IPS-NIHi11 (cell line): ENCODE results near the gene ZNF507.

Source experiments
- DNase-seq: peaks from one replicate; pipeline ENCODE4 v3.0.0; 2012; ENCODE audit warnings: mixed read lengths, low spot score

ZNF507 gene

GRCh38 chr19:32345261-32346207 lies at the start of gene ZNF507:
Gene ZNF507, plus strand, starts transcription at chr19:32345610. Its CDS starts 7,221 bp downstream, at chr19:32352831.
- DNase-seq = peak; percentile 99

DNA sequence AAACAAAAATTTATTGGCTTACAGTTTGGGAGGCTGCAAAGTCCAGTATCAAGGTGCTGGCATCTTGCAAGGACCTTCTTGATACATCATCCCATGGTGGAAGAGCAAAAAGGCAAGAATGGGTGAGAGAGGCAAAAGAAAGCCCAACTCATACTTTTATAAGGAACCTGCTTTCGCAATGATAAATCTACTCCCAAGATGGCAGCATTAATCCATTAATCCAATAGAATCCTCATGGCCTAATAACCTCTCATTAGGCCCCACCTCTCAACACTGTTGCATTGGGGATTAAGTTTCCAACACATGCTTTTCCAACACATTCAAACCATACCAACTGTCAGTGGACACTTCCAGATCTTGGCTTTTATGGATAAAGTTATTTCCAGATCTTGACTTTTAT lies 48.7 kb upstream of the ZNF507 start:
- DNase-seq = no peak

GRCh38 chr19:32302778-32303177 lies 42.6 kb upstream of the ZNF507 start:
- no peak for DNase-seq

DNA sequence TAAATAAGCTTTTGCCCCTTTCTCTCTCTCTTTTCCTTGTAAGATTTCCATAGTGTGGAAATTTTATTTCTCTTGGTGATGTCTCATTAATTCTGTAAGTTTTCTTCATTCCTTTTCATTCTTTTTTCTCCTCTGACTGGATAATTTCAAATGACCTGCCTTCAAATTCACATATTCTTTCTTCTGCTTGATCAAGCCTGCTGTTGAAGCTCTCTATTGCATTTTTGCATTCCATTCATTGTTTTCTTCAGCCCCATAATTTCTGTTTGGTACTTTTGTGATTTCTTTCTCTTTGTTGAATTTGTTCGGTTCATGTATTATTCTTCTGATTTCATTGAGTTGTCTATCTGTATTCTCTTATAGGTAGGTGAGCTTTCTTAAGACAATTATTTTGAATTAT lies 42.2 kb upstream of the ZNF507 start:
- no peak for DNase-seq

- no peak for DNase-seq
Measured at GRCh38 chr19:32307591-32307990, 37.8 kb upstream of the ZNF507 start.

DNA sequence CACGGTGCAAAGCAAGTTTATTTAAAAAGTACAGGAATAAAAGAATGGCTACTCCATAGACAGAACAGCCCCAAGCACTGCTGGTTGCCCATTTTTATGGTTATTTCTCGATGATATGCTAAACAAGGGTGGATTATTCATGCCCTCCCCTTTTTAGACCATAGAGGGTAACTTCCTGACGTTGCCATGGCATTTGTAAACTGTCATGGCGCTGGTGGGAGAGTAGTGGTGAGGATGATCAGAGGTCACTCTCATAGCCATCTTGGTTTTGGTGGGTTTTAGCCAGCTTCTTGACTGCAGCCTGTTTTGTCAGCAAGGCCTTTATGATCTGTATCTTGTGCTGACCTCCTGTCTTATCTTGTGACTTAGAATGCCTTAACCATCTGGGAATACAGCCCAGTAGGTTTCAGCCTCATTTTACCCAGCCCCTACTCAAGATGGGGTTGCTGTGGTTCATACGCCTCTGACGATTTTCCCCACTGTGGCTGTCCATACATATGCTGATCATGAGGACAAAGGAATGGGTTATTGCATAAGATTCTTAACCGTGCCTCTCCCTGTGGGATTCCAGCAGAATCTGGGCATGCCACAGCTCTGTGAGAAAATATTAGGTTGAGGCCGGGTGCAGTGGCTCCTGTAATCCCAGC lies 36.9 kb upstream of the ZNF507 start:
- no peak for DNase-seq

DNA sequence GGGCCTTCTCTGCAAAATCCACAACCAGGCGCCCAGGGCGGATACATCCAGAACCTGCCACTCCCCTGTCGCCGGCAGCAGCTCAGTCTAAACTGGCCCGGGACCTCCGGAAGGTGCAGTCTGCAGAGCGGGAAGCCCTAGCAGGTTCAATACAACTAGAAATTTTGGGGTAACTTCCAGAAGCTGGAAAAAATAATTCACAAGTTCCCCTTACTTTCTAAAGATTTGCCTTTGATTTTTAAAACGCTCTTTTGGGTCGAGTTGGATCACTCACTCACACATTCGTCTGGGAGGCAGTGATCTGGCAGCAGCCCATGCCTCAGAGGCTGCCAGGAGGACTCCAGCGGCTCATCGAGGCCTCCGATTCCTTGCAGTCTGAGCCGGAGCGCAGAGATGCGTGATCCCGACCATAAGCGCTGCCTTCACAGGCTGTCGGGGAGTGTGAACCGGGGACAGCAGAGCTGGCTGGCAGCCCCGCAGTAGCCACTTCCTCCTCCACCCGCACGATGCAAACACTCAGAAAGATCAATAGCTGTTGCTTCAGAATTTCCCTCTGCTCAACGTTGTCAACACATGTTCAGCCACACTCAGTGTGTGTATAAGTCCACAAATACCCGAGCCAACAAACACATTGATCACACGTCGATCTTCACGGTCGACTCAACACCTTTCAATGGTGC lies 35.6 kb upstream of the ZNF507 start:
- DNase-seq = no peak

GRCh38 chr19:32311371-32311770 lies 34.0 kb upstream of the ZNF507 start:
- DNase-seq = no peak

- DNase-seq = no peak
Measured at GRCh38 chr19:32313569-32314265, 31.7 kb upstream of the ZNF507 start.

- DNase-seq = peak; percentile 40
Measured at GRCh38 chr19:32316034-32316433, 29.4 kb upstream of the ZNF507 start.

DNA sequence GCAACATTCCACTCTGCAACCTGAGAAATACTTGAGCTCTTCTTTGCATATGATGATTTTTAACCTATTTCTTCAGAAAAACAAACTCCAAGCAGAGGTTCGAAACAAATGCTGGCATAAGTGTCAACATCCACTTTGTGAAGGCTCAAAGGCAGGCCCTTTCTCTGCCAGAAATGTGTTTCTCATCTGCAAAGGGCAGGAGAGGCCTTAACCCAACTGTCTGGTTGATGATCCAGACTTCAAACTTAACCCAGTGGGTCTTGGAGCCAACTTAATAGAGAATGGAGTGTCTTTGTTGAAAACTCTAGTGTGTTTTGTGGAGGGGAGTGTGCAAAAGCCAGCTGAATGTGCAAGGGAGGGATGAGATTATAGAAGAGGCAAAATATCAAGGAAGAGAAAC lies 28.3 kb upstream of the ZNF507 start:
- no peak for DNase-seq

GRCh38 chr19:32318884-32319520 lies 26.4 kb upstream of the ZNF507 start:
- peak; percentile 72 for DNase-seq

GRCh38 chr19:32322541-32322940 lies 22.9 kb upstream of the ZNF507 start:
- DNase-seq = no peak

- no peak for DNase-seq
Measured at GRCh38 chr19:32324631-32325285, 20.7 kb upstream of the ZNF507 start.

DNA sequence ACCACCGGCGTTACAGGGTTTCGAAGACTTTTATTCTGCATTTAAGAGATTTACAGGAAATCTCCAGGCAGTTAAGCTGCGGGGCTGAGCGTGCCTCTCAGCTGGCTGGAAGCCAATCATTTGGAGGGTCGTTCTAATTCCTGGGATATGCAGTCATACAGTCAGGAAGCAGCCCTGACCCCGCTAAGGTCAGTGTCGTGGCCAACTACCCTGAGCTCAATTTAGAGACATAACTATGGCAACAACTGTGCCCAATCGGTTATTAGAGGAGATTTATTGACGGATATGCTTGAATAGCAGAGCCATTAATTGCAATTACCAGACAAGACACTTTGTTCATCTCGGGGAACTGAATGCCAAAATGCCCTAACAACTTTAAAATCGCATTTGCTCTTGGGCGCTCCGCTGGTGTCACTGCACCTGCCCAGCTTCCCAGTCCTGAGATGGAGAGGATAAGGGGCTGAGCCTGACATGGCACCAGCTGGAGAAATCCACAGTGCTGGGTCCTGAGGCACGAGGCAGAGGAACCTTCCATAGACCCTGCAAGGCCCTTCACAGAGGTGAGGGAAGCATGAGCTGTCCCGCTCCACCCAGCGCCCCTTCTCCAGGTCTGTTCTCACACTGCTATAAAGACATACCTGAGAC lies 15.1 kb upstream of the ZNF507 start:
- DNase-seq = no peak

GRCh38 chr19:32333227-32333626 lies 12.2 kb upstream of the ZNF507 start:
- no peak for DNase-seq

DNA sequence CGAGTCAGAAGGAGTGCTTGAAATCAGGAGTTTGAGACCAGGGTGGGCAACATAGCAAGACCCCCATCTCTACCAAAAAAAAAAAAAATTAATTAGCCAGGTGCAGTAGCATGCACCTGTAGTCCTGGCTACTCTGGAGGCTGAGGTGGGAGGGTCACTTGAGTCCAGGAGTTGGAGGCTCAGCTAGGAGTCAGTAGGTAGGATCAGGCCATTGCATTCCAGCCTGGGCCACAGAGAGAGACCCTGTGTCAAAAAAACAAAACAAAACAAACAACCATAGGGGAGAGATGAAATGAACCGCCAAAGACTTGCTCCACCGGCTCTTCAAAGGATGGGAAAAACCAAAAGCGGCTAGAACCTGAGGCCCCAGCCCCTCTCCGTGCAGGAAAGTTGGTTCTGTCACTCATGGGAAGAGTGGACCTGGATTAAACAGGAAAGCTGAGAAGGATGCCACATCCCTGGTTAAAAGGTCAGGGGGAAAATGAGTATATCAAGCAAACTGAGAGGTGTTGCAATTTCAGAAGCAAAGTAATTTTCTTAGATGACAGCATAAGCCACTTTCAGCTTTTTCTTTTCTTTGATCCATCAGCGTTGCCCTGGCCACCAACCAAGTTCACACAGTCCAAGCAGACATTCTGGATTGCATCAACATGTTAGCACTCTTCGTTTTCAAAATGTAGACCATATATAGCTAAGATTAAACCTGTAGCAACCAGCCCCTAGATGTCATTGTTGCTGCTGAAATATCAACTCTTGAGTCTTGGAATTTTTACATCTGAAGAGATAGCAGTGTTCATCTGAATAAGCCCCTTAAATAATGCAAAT lies 8.9 kb upstream of the ZNF507 start:
- DNase-seq = no peak

- no peak for DNase-seq
Measured at GRCh38 chr19:32337084-32337808, 8.2 kb upstream of the ZNF507 start.

- no peak for DNase-seq
Measured at GRCh38 chr19:32339423-32339822, 6.0 kb upstream of the ZNF507 start.
